ENCODE measurements around the gene RGS13.

- TF ChIP-seq POLR2A (IDR thresholded peaks at IDR 0.05; ENCODE audit: low read length) (no peak), GATA1 (IDR thresholded peaks at IDR 0.05; ENCODE audit: low read depth, low read length) (no peak)
Observed at GRCh38 chr1:192632641-192633532, 3.1 kb upstream of the RGS13 start.

Data from erythroblast (primary cell).